Astrocyte (in vitro differentiated cells and primary cell): ENCODE data around the gene CPA1. TPM values are rescaled to one million over a fixed set of nuclear protein-coding genes. Genes with fewer than 3 reads are reported as not detected.

ENCODE experiments used
- DNase-seq: peaks from one replicate; pipeline ENCODE4 v3.0.0-alpha.2; 2010; ENCODE audit warnings: low read depth
- FAIRE-seq: peaks from 2 replicates; lab custom pipeline; 2011; peaks lifted over from hg19 to GRCh38; lab: Jason Lieb, UNC
- H2AFZ ChIP-seq: 2 replicates; pipeline ENCODE4 v1.6.0; 2012; ENCODE audit warnings: low read depth, low read length, inconsistent platforms
- H3K27ac ChIP-seq: 2 replicates; pipeline ENCODE4 v1.5.1; 2011; ENCODE audit warnings: low read depth, low read length, inconsistent platforms
- H3K27me3 ChIP-seq: 2 replicates; pipeline ENCODE4 v1.6.0; 2011; ENCODE audit warnings: low read length, inconsistent platforms; ENCODE audit not compliant: insufficient read depth
- H3K36me3 ChIP-seq: 2 replicates; pipeline ENCODE4 v1.5.1; 2011; ENCODE audit warnings: low read length, inconsistent platforms; ENCODE audit not compliant: insufficient read depth
- H3K4me1 ChIP-seq: 2 replicates; pipeline ENCODE4 v1.5.1; 2011; ENCODE audit warnings: low read length, inconsistent platforms; ENCODE audit not compliant: insufficient read depth
- H3K4me2 ChIP-seq: 2 replicates; pipeline ENCODE4 v1.6.0; 2012; ENCODE audit warnings: low read length, inconsistent platforms
- H3K4me3 ChIP-seq: 2 replicates; pipeline ENCODE4 v1.5.1; 2011; ENCODE audit warnings: low read depth, mild to moderate bottlenecking, low read length, inconsistent platforms; ENCODE audit not compliant: insufficient read depth
- H3K79me2 ChIP-seq: 2 replicates; pipeline ENCODE4 v1.6.0; 2012; ENCODE audit warnings: mild to moderate bottlenecking, low read length, inconsistent platforms; ENCODE audit not compliant: insufficient read depth
- H3K9ac ChIP-seq: 2 replicates; pipeline ENCODE4 v1.6.0; 2012; ENCODE audit warnings: mild to moderate bottlenecking, low read length, inconsistent platforms
- H3K9me3 ChIP-seq: 2 replicates; pipeline ENCODE4 v1.5.1; 2012; ENCODE audit warnings: low read depth, mild to moderate bottlenecking, low read length, inconsistent platforms; ENCODE audit not compliant: insufficient read depth
- H4K20me1 ChIP-seq: 2 replicates; pipeline ENCODE4 v1.6.0; 2012; ENCODE audit warnings: low read length, inconsistent platforms; ENCODE audit not compliant: insufficient read depth
- H3K27ac Mint-ChIP-seq: one replicate; pipeline ENCODE4 v1.8.0; 2021; ENCODE audit warnings: mild to moderate bottlenecking, mixed read lengths; ENCODE audit not compliant: unreplicated experiment
- H3K27me3 Mint-ChIP-seq: one replicate; pipeline ENCODE4 v1.8.0; 2021; ENCODE audit warnings: low read depth, mixed read lengths; ENCODE audit not compliant: unreplicated experiment
- H3K36me3 Mint-ChIP-seq: one replicate; pipeline ENCODE4 v1.8.0; 2021; ENCODE audit warnings: low read depth, mixed read lengths; ENCODE audit not compliant: unreplicated experiment
- H3K4me1 Mint-ChIP-seq: one replicate; pipeline ENCODE4 v1.8.0; 2021; ENCODE audit warnings: low read depth, mixed read lengths; ENCODE audit not compliant: unreplicated experiment
- H3K4me3 Mint-ChIP-seq: one replicate; pipeline ENCODE4 v1.8.0; 2021; ENCODE audit warnings: mild to moderate bottlenecking, moderate library complexity, mixed read lengths; ENCODE audit not compliant: unreplicated experiment
- H3K9me3 Mint-ChIP-seq: one replicate; pipeline ENCODE4 v1.8.0; 2021; ENCODE audit warnings: mild to moderate bottlenecking, mixed read lengths; ENCODE audit not compliant: unreplicated experiment
- EZH2 ChIP-seq: IDR thresholded peaks from 2 replicates; pipeline ENCODE4 v1.6.1; 2012; ENCODE audit warnings: mild to moderate bottlenecking, low read length, inconsistent platforms; ENCODE audit not compliant: insufficient read depth
- total RNA-seq: library from RNA; stranded (reverse); gene quantifications from 2 replicates; pipeline ENCODE4 v1.2.1, GENCODE V29; 2021
- TF ChIP-seq, protein P1 (sequence below): IDR thresholded peaks from 2 replicates; pipeline ENCODE4 v1.5.1; 2011; ENCODE audit warnings: low read depth, mild to moderate bottlenecking, inconsistent platforms, low read length, moderate library complexity; ENCODE audit not compliant: insufficient read depth

Gene CPA1
- total RNA-seq, 1 donor from 2014 or later: not detected

DNA sequence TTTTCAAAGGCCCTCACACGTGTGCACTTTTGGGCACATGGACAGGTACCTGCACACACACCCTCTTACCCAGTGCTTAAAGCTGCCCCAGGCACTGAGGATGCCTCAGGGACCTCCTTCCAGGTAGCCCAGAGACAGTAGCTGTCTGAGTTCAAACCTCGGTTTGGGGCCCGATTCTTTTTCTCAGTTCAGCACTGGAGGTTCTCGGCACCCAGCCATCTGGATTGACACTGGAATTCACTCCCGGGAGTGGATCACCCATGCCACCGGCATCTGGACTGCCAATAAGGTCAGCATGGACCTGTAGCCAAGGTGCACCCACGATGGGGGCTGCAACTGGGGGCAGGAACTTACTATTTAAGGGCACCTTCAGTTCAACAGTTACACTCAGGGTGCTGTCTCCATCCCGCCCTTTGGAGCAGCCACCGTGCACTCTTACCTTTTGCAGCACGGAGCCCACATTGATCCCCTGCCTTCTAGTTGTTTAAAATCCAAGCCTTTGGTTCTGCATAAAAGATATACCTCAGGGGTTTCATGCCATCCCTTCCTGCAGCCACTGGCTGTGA, 18.0 kb upstream of the CPA1 start:
- Histone ChIP-seq H2AFZ (no peak overlapping the region), H3K36me3 (no peaks in the 10 kb centered on the region), H3K27me3 (no peaks in the 10 kb centered on the region), H3K4me1 (peaks cover 41% of the 10 kb centered on the region), H4K20me1 (no peaks in the 10 kb centered on the region), H3K79me2 (no peaks in the 10 kb centered on the region), H3K9me3 (peaks cover 14% of the 10 kb centered on the region), H3K27ac (no peak overlapping the region), H3K9ac (no peak overlapping the region), H3K4me3 (no peak overlapping the region), H3K4me2 (no peak overlapping the region)
- Mint-ChIP-seq H3K36me3 (no peaks in the 10 kb centered on the region), H3K4me3 (no peak overlapping the region), H3K4me1 (peaks cover 29% of the 10 kb centered on the region), H3K27ac (no peak overlapping the region), H3K27me3 (no peaks in the 10 kb centered on the region), H3K9me3 (peaks cover 17% of the 10 kb centered on the region)
- no peak for TF ChIP-seq EZH2
- TF ChIP-seq, protein P1, sequence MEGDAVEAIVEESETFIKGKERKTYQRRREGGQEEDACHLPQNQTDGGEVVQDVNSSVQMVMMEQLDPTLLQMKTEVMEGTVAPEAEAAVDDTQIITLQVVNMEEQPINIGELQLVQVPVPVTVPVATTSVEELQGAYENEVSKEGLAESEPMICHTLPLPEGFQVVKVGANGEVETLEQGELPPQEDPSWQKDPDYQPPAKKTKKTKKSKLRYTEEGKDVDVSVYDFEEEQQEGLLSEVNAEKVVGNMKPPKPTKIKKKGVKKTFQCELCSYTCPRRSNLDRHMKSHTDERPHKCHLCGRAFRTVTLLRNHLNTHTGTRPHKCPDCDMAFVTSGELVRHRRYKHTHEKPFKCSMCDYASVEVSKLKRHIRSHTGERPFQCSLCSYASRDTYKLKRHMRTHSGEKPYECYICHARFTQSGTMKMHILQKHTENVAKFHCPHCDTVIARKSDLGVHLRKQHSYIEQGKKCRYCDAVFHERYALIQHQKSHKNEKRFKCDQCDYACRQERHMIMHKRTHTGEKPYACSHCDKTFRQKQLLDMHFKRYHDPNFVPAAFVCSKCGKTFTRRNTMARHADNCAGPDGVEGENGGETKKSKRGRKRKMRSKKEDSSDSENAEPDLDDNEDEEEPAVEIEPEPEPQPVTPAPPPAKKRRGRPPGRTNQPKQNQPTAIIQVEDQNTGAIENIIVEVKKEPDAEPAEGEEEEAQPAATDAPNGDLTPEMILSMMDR: no peak
- FAIRE-seq (no peak), DNase-seq (no peak)

DNA sequence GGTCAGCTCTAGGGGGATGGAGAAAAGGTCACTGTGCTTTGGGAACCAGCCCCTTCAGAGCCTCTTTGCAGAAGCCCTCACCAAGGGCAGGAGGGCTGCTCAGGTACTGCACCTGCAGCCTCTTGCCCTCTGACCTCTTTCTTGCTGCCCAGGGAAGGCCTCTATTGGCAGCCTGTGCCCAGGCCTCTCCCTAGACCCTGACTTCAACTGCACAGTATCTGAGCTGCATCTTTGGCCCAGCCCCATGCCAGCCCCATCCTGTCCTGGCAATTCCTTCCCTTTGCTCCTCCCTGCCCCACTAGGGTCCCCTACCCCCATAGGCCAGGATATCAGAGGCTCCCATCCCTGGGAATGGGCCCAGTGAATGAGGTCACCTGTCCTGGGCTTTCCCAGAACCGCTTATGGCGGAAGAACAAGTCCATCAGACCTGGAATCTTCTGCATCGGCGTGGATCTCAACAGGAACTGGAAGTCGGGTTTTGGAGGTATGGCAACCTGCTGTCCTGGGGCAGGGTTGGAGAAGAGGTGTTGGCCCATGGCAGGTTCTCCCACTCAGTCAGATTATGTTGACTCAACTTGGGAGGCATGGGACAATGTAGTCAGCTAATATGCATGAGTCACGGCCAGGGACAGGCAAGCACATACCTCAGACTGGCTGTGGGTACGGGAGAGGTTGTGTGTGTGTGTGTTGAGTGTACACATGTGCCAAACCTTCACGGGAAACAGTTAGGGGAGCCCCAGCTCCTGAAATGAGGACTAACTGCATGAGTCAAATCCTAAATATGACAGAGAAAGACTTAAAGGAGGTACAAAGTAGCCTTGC, 17.1 kb upstream of the CPA1 start:
- Mint-ChIP-seq H3K9me3 (peaks cover 17% of the 10 kb centered on the region), H3K4me1 (peaks cover 26% of the 10 kb centered on the region), H3K36me3 (no peaks in the 10 kb centered on the region), H3K4me3 (no peak overlapping the region), H3K27me3 (no peaks in the 10 kb centered on the region), H3K27ac (peak overlapping the region; percentile 51)
- peak; percentile 100 for DNase-seq
- Histone ChIP-seq H4K20me1 (no peaks in the 10 kb centered on the region), H3K27me3 (no peaks in the 10 kb centered on the region), H3K4me3 (no peak overlapping the region), H3K9ac (peak overlapping the region; percentile 68), H3K4me1 (peaks cover 36% of the 10 kb centered on the region), H3K79me2 (no peaks in the 10 kb centered on the region), H2AFZ (no peak overlapping the region), H3K27ac (peak overlapping the region; percentile 91), H3K9me3 (peaks cover 14% of the 10 kb centered on the region), H3K36me3 (no peaks in the 10 kb centered on the region), H3K4me2 (peak overlapping the region; percentile 59)
- peak; percentile 92 for FAIRE-seq
- no peak for TF ChIP-seq EZH2
- TF ChIP-seq, protein P1: no peak
